ENCODE measurements around the gene ZMYM2.

The ZMYM2 gene

DNA sequence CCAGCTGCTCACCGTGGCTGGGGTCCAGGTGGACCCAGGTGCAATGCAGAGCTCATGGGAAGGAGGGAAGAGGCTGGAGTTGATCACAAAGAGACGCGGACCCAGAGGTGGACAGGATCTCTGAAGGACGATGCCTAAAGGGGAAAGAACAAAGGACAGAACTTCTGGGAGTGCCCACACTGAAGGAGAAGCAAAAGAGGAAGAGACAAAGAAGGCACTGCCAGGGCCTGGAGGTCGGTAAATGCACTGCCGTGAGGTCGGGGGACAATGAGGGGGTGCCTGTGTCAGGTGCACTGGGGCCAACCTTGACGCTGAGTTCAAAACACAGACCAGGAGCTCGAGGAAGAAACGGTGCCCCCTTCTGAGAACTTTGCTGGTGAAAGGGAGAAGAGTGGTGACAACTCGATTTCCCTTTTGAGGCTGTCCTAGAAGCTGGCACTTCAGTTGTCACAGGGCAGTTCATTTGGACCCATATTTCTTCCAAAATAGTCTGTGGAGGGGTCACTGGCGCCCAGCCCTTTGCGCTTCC, 146.7 kb downstream of the ZMYM2 start:
- Histone ChIP-seq H3K36me3 (replicated peaks; ENCODE audit: insufficient read depth, low read length) (no peaks in the 10 kb centered on the region), H3K4me2 (ENCODE audit: low read depth, low read length) (no peak overlapping the region), H3K9me2 (replicated peaks; ENCODE audit: insufficient read depth, low read length) (no peaks in the 10 kb centered on the region), H3K9me3 (replicated peaks; ENCODE audit: insufficient read depth, low read length) (no peaks in the 10 kb centered on the region), H3K27me3 (replicated peaks; ENCODE audit: insufficient read depth, low read length) (no peaks in the 10 kb centered on the region), H3K4me1 (ENCODE audit: low read length) (no peaks in the 10 kb centered on the region), H3K9ac (ENCODE audit: low read length) (no peak overlapping the region), H4K20me1 (ENCODE audit: insufficient read depth, low read length) (no peaks in the 10 kb centered on the region), H3F3A (ENCODE audit: insufficient read depth, low read length) (no peaks in the 10 kb centered on the region), H3K27ac (ENCODE audit: low read length) (no peak overlapping the region), H2AFZ (ENCODE audit: low read length) (no peak overlapping the region), H3K4me3 (ENCODE audit: low read length) (no peak overlapping the region), H3K79me2 (ENCODE audit: low read length) (no peaks in the 10 kb centered on the region)
- DNase-seq: no peak
- no peak for TF ChIP-seq EZH2phosphoT487 (IDR thresholded peaks at IDR 0.05; ENCODE audit: low read length)

DNA sequence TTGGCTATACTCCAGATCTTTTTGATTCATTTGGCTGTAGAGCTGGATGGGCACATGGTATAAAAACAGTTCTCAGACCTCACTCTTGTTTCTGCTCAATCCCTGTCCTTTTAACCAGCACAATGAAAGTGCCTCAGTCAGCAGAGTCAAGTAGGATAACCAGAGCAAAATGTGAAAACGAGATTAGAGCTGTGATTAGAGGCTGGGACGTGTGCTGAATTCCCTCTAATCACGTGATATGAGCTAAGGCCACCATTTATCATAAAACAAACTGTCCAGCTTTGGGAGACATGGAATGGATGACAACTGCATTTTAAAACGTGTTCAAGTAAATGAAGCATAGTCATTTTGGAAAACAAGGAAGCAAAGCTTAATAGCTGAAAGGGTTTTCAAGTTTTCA, 148.2 kb downstream of the ZMYM2 start:
- Histone ChIP-seq H3K36me3 (replicated peaks; ENCODE audit: insufficient read depth, low read length) (no peaks in the 10 kb centered on the region), H3K9me2 (replicated peaks; ENCODE audit: insufficient read depth, low read length) (no peaks in the 10 kb centered on the region), H3K79me2 (ENCODE audit: low read length) (no peaks in the 10 kb centered on the region), H3K27ac (ENCODE audit: low read length) (no peak overlapping the region), H3K27me3 (replicated peaks; ENCODE audit: insufficient read depth, low read length) (no peaks in the 10 kb centered on the region), H3K4me2 (ENCODE audit: low read depth, low read length) (no peak overlapping the region), H3K4me1 (ENCODE audit: low read length) (no peaks in the 10 kb centered on the region), H3K9me3 (replicated peaks; ENCODE audit: insufficient read depth, low read length) (no peaks in the 10 kb centered on the region), H3F3A (ENCODE audit: insufficient read depth, low read length) (no peaks in the 10 kb centered on the region), H3K9ac (ENCODE audit: low read length) (no peak overlapping the region), H2AFZ (ENCODE audit: low read length) (no peak overlapping the region), H3K4me3 (ENCODE audit: low read length) (no peak overlapping the region), H4K20me1 (ENCODE audit: insufficient read depth, low read length) (no peaks in the 10 kb centered on the region)
- DNase-seq: no peak
- TF ChIP-seq EZH2 (optimal IDR thresholded peaks at IDR 0.05; ENCODE audit: low read depth, low read length) (no peak), EZH2phosphoT487 (IDR thresholded peaks at IDR 0.05; ENCODE audit: low read length) (no peak)
- TF ChIP-seq, protein P1, sequence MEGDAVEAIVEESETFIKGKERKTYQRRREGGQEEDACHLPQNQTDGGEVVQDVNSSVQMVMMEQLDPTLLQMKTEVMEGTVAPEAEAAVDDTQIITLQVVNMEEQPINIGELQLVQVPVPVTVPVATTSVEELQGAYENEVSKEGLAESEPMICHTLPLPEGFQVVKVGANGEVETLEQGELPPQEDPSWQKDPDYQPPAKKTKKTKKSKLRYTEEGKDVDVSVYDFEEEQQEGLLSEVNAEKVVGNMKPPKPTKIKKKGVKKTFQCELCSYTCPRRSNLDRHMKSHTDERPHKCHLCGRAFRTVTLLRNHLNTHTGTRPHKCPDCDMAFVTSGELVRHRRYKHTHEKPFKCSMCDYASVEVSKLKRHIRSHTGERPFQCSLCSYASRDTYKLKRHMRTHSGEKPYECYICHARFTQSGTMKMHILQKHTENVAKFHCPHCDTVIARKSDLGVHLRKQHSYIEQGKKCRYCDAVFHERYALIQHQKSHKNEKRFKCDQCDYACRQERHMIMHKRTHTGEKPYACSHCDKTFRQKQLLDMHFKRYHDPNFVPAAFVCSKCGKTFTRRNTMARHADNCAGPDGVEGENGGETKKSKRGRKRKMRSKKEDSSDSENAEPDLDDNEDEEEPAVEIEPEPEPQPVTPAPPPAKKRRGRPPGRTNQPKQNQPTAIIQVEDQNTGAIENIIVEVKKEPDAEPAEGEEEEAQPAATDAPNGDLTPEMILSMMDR (IDR thresholded peaks at IDR 0.05; ENCODE audit: low read length): no peak

DNA sequence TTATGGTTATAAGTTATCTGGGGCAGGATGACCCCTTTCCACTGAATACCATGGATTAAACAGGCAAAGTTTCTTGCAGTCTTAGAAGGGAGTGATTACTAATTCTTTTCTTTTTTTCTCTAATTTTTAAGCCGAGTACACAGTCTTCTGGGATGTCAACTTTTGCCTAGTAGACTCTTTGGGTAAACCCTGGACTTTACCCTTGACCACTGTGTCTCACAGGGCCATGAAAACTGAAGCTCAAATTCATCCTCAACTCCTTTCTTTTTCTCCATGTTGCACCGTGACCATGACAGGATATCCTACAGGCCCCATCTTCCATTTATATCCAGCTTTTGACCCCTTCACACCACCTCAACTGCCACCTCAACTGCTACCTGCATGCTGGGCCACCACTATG, 150.5 kb downstream of the ZMYM2 start:
- Histone ChIP-seq H3K4me2 (ENCODE audit: low read depth, low read length) (no peak overlapping the region), H3K4me3 (ENCODE audit: low read length) (no peak overlapping the region), H3K27me3 (replicated peaks; ENCODE audit: insufficient read depth, low read length) (no peaks in the 10 kb centered on the region), H3K9me2 (replicated peaks; ENCODE audit: insufficient read depth, low read length) (no peaks in the 10 kb centered on the region), H2AFZ (ENCODE audit: low read length) (no peak overlapping the region), H3K36me3 (replicated peaks; ENCODE audit: insufficient read depth, low read length) (no peaks in the 10 kb centered on the region), H3K27ac (ENCODE audit: low read length) (no peak overlapping the region), H3F3A (ENCODE audit: insufficient read depth, low read length) (no peaks in the 10 kb centered on the region), H4K20me1 (ENCODE audit: insufficient read depth, low read length) (no peaks in the 10 kb centered on the region), H3K9me3 (replicated peaks; ENCODE audit: insufficient read depth, low read length) (no peaks in the 10 kb centered on the region), H3K79me2 (ENCODE audit: low read length) (no peaks in the 10 kb centered on the region), H3K4me1 (ENCODE audit: low read length) (no peaks in the 10 kb centered on the region), H3K9ac (ENCODE audit: low read length) (no peak overlapping the region)
- TF ChIP-seq, protein P1 (IDR thresholded peaks at IDR 0.05; ENCODE audit: low read length): no peak
- TF ChIP-seq EZH2phosphoT487 (IDR thresholded peaks at IDR 0.05; ENCODE audit: low read length) (no peak), EZH2 (optimal IDR thresholded peaks at IDR 0.05; ENCODE audit: low read depth, low read length) (no peak)
- no peak for DNase-seq

DNA sequence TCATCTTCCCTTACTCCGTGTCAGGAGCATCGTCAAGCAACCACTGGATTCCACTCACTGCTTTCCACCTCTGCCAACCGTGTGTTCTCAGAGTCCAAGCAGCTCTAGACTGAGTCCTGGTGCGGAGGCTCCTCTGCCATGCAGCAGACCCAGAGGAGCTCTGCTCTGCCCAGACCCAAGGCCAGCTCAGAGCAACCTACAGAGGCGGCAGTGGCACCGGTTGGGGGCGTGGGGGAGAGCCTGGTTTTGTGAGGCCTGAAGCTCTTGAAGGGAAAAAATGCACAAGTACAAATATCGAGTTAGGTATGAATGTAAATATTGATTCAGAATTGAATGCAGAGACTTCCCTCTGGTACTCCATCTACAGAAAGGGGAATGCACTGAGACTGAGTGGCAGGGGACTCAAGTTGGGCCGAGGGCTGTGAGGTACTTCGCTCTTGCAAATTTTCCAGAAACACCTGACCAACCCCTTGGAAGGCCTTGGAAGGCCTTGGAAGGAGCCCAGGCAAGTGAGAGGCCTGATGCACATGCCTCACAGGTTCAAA, 155.6 kb downstream of the ZMYM2 start:
- no peak for DNase-seq
- peaks cover 2% of the 10 kb centered on the region; the same call in 1 of the 2 replicates for H3F3A ChIP-seq (ENCODE audit: insufficient read depth, low read length)
- H3K27me3 ChIP-seq (replicated peaks; ENCODE audit: insufficient read depth, low read length): no peaks in the 10 kb centered on the region
- no peaks in the 10 kb centered on the region for H3K79me2 ChIP-seq (ENCODE audit: low read length)
- no peak overlapping the region for H3K4me3 ChIP-seq (ENCODE audit: low read length)
- no peak overlapping the region for H3K27ac ChIP-seq (ENCODE audit: low read length)
- H3K4me2 ChIP-seq (ENCODE audit: low read depth, low read length): no peak overlapping the region
- H3K36me3 ChIP-seq (replicated peaks; ENCODE audit: insufficient read depth, low read length): no peaks in the 10 kb centered on the region
- no peak for TF ChIP-seq EZH2phosphoT487 (IDR thresholded peaks at IDR 0.05; ENCODE audit: low read length)
- TF ChIP-seq EZH2 (optimal IDR thresholded peaks at IDR 0.05; ENCODE audit: low read depth, low read length): no peak
- TF ChIP-seq, protein P1 (IDR thresholded peaks at IDR 0.05; ENCODE audit: low read length): no peak
- no peaks in the 10 kb centered on the region for H3K9me3 ChIP-seq (replicated peaks; ENCODE audit: insufficient read depth, low read length)
- no peaks in the 10 kb centered on the region for H4K20me1 ChIP-seq (ENCODE audit: insufficient read depth, low read length)
- no peaks in the 10 kb centered on the region for H3K4me1 ChIP-seq (ENCODE audit: low read length)
- H2AFZ ChIP-seq (ENCODE audit: low read length): no peak overlapping the region
- no peaks in the 10 kb centered on the region for H3K9me2 ChIP-seq (replicated peaks; ENCODE audit: insufficient read depth, low read length)
- H3K9ac ChIP-seq (ENCODE audit: low read length): no peak overlapping the region
